GM23338 (cell line): ENCODE data around the gene ABCD1. TPM values are rescaled to one million over a fixed set of nuclear protein-coding genes. Genes with fewer than 3 reads are reported as not detected.
"Not testable (repeated sequence)": the region's sequence is repeated elsewhere in the genome, so short reads cannot be mapped to it uniquely, and the experiment has no call there.

Experiments
- ATAC-seq: fragments of 200-7000 bp; cut with Tn5 transposase; 3 replicates; pipeline ENCODE4 v1.9.1; 2020
- DNase-seq: peaks from one replicate; pipeline ENCODE4 v3.0.0-alpha.2; 2015; ENCODE audit warnings: low spot score
- H2AFZ ChIP-seq: fragments of 200-600 bp; sonication (generic); 2 replicates; pipeline ENCODE4 v1.8.0; 2016; ENCODE audit warnings: antibody characterized with exemption, mild to moderate bottlenecking, moderate library complexity
- H3F3A ChIP-seq: fragments of 200-600 bp; sonication (generic); replicated peaks from 2 replicates; pipeline ENCODE4 v1.8.0; 2017; ENCODE audit warnings: antibody characterized with exemption, mixed run types, low read depth
- H3K27ac ChIP-seq: fragments of 200-600 bp; sonication (generic); 2 replicates; pipeline ENCODE4 v1.6.1; 2016; ENCODE audit warnings: low read depth
- H3K27me3 ChIP-seq: fragments of 200-600 bp; sonication (generic); 2 replicates; pipeline ENCODE4 v1.8.0; 2016; ENCODE audit warnings: mild to moderate bottlenecking, mixed run types, moderate library complexity; ENCODE audit not compliant: insufficient read depth
- H3K36me3 ChIP-seq: fragments of 200-600 bp; sonication (generic); 2 replicates; pipeline ENCODE4 v1.8.0; 2016; ENCODE audit warnings: mild to moderate bottlenecking; ENCODE audit not compliant: insufficient read depth
- H3K4me1 ChIP-seq: fragments of 200-600 bp; sonication (generic); 2 replicates; pipeline ENCODE4 v1.8.0; 2016; ENCODE audit warnings: mild to moderate bottlenecking, moderate library complexity; ENCODE audit not compliant: insufficient read depth
- H3K4me2 ChIP-seq: fragments of 200-600 bp; sonication (generic); 2 replicates; pipeline ENCODE4 v1.7.1; 2017; ENCODE audit warnings: mixed run types
- H3K4me3 ChIP-seq: fragments of 200-600 bp; sonication (generic); 2 replicates; pipeline ENCODE4 v1.6.1; 2016; ENCODE audit warnings: mixed run types
- H3K79me2 ChIP-seq: fragments of 200-600 bp; sonication (generic); replicated peaks from 2 replicates; pipeline ENCODE4 v1.8.0; 2017; ENCODE audit warnings: mild to moderate bottlenecking; ENCODE audit not compliant: insufficient read depth
- H3K9me2 ChIP-seq: fragments of 200-600 bp; sonication (generic); 2 replicates; pipeline ENCODE4 v1.8.0; 2017; ENCODE audit not compliant: insufficient read depth
- H4K20me1 ChIP-seq: fragments of 200-600 bp; sonication (generic); replicated peaks from 2 replicates; pipeline ENCODE4 v1.8.0; 2017; ENCODE audit warnings: mild to moderate bottlenecking; ENCODE audit not compliant: insufficient read depth
- H3K27ac Mint-ChIP-seq: 2 replicates; pipeline ENCODE4 v1.8.0; 2020; ENCODE audit warnings: inconsistent platforms, mild to moderate bottlenecking, moderate library complexity, mixed read lengths
- H3K27me3 Mint-ChIP-seq: 3 replicates; pipeline ENCODE4 v1.8.0; 2022; ENCODE audit warnings: low read depth, mild to moderate bottlenecking, moderate library complexity, mixed read lengths, inconsistent platforms; ENCODE audit not compliant: insufficient read depth, poor library complexity
- H3K36me3 Mint-ChIP-seq: 3 replicates; pipeline ENCODE4 v1.8.0; 2021; ENCODE audit warnings: low read depth, mild to moderate bottlenecking, inconsistent platforms, moderate library complexity, mixed read lengths
- H3K4me1 Mint-ChIP-seq: 3 replicates; pipeline ENCODE4 v1.8.0; 2020; ENCODE audit warnings: mild to moderate bottlenecking, inconsistent platforms, mixed read lengths
- H3K4me3 Mint-ChIP-seq: 3 replicates; pipeline ENCODE4 v1.8.0; 2021; ENCODE audit warnings: moderate library complexity, mild to moderate bottlenecking, inconsistent platforms, mixed read lengths
- H3K9me3 Mint-ChIP-seq: 3 replicates; pipeline ENCODE4 v1.8.0; 2020; ENCODE audit warnings: moderate library complexity, mild to moderate bottlenecking, inconsistent platforms, mixed read lengths
- EZH2phosphoT487 ChIP-seq: fragments of 200-600 bp; sonication (generic); IDR thresholded peaks from one replicate; pipeline ENCODE4 v1.8.1; 2018; ENCODE audit warnings: antibody characterized with exemption; ENCODE audit not compliant: unreplicated experiment
- POLR2AphosphoS5 ChIP-seq: IDR thresholded peaks from 2 replicates; pipeline ENCODE4 v1.6.1; 2016; ENCODE audit warnings: antibody characterized with exemption, low read depth
- ZNF114 ChIP-seq: fragments of 250-450 bp; sonication (Bioruptor Pico); IDR thresholded peaks from 2 replicates; pipeline ENCODE4 v1.5.0; 2020; ENCODE audit warnings: mild to moderate bottlenecking, moderate library complexity
- ZNF331 ChIP-seq: fragments of 250-450 bp; sonication (Bioruptor Pico); IDR thresholded peaks from 2 replicates; pipeline ENCODE4 v1.5.0; 2020; ENCODE audit warnings: low read depth, mild to moderate bottlenecking, moderate library complexity
- polyA plus RNA-seq: library from polyadenylated mRNA; unstranded; fragments of >200 nt; fragmentation: Nextera tagmentation; extraction: Ambion mirVana; gene quantifications from 2 replicates; pipeline ENCODE4 v1.2.1, GENCODE V29; 2016
- total RNA-seq: library from RNA; depleted of rRNA; stranded (reverse); fragments of >200 nt; shearing (Covaris generic); gene quantifications from 2 replicates; pipeline ENCODE4 v1.2.3, GENCODE V29; 2014
- TF ChIP-seq, protein P1 (sequence below), 2 experiments: fragments of 200-600 bp in 1 of 2; sonication (generic) in 1 of 2; conservative IDR thresholded peaks; 2 replicates each; pipeline versions ENCODE4 v1.5.1 to v1.6.1; 2016 to 2017; ENCODE audit warnings: antibody characterized with exemption in 2 of 2, low read depth in 2 of 2, mild to moderate bottlenecking in 2 of 2, moderate library complexity in 1 of 2
- TF ChIP-seq, protein P2 (sequence below): IDR thresholded peaks from 2 replicates; pipeline ENCODE4 v1.6.1; 2016; ENCODE audit warnings: antibody characterized with exemption
- TF ChIP-seq, protein P3 (sequence below): IDR thresholded peaks from one replicate; pipeline ENCODE4 v1.6.1; 2018; ENCODE audit warnings: antibody characterized with exemption; ENCODE audit not compliant: unreplicated experiment

ABCD1 gene
- total and polyA plus RNA-seq, 2 experiments from 2014 or later = 2.4 to 8.9 TPM

DNA sequence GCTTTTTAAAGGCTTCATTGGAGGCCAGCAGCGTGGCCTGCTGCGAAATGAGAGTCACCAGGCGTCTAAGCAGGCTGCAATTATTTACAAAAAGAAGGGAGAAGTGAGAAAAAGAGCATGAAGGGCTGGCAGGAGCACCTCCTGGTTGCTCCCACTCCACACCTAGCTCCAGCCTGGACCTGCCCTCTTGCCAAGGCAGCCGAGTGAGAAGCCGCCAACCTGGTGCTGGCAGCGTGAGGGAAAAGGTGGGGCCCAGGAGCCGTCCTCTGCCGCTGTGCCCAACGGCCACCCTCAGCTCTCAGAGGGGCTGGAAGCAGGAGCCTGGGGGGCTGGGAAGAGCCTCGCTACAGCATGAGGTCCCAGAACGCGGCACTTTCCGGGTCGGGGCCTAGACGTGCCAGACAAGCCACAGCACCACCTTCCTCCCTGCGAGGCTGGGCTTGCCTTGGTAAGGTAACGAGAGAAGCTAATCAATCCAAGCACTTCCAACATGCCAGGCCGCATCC, 20.6 kb upstream of the ABCD1 start:
- Mint-ChIP-seq H3K9me3 (no peaks in the 10 kb centered on the region; the same call in 2 of the 3 replicates), H3K27me3 (peaks cover 2% of the 10 kb centered on the region), H3K4me3 (no peak overlapping the region), H3K27ac (no peak overlapping the region), H3K36me3 (peaks cover 21% of the 10 kb centered on the region), H3K4me1 (peaks cover 9% of the 10 kb centered on the region)
- no peak overlapping the region for H3K4me3 ChIP-seq
- H3K27me3 ChIP-seq = no peaks in the 10 kb centered on the region
- H3K4me1 ChIP-seq = no peaks in the 10 kb centered on the region
- TF ChIP-seq, protein P1, sequence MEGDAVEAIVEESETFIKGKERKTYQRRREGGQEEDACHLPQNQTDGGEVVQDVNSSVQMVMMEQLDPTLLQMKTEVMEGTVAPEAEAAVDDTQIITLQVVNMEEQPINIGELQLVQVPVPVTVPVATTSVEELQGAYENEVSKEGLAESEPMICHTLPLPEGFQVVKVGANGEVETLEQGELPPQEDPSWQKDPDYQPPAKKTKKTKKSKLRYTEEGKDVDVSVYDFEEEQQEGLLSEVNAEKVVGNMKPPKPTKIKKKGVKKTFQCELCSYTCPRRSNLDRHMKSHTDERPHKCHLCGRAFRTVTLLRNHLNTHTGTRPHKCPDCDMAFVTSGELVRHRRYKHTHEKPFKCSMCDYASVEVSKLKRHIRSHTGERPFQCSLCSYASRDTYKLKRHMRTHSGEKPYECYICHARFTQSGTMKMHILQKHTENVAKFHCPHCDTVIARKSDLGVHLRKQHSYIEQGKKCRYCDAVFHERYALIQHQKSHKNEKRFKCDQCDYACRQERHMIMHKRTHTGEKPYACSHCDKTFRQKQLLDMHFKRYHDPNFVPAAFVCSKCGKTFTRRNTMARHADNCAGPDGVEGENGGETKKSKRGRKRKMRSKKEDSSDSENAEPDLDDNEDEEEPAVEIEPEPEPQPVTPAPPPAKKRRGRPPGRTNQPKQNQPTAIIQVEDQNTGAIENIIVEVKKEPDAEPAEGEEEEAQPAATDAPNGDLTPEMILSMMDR (conservative IDR thresholded peaks at IDR 0.05; ENCODE audit: low read depth in 2 of 2) = no peak
- TF ChIP-seq ZNF114 (CRISPR knock-in tag) (no peak), ZNF331 (CRISPR knock-in tag) (no peak), EZH2phosphoT487 (no peak), POLR2AphosphoS5 (no peak)
- TF ChIP-seq, protein P2, sequence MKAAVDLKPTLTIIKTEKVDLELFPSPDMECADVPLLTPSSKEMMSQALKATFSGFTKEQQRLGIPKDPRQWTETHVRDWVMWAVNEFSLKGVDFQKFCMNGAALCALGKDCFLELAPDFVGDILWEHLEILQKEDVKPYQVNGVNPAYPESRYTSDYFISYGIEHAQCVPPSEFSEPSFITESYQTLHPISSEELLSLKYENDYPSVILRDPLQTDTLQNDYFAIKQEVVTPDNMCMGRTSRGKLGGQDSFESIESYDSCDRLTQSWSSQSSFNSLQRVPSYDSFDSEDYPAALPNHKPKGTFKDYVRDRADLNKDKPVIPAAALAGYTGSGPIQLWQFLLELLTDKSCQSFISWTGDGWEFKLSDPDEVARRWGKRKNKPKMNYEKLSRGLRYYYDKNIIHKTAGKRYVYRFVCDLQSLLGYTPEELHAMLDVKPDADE = no peak
- TF ChIP-seq, protein P3, sequence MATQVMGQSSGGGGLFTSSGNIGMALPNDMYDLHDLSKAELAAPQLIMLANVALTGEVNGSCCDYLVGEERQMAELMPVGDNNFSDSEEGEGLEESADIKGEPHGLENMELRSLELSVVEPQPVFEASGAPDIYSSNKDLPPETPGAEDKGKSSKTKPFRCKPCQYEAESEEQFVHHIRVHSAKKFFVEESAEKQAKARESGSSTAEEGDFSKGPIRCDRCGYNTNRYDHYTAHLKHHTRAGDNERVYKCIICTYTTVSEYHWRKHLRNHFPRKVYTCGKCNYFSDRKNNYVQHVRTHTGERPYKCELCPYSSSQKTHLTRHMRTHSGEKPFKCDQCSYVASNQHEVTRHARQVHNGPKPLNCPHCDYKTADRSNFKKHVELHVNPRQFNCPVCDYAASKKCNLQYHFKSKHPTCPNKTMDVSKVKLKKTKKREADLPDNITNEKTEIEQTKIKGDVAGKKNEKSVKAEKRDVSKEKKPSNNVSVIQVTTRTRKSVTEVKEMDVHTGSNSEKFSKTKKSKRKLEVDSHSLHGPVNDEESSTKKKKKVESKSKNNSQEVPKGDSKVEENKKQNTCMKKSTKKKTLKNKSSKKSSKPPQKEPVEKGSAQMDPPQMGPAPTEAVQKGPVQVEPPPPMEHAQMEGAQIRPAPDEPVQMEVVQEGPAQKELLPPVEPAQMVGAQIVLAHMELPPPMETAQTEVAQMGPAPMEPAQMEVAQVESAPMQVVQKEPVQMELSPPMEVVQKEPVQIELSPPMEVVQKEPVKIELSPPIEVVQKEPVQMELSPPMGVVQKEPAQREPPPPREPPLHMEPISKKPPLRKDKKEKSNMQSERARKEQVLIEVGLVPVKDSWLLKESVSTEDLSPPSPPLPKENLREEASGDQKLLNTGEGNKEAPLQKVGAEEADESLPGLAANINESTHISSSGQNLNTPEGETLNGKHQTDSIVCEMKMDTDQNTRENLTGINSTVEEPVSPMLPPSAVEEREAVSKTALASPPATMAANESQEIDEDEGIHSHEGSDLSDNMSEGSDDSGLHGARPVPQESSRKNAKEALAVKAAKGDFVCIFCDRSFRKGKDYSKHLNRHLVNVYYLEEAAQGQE = no peak
- DNase-seq (no peak), ATAC-seq (no peak)
- H4K20me1 ChIP-seq = no peaks in the 10 kb centered on the region
- no peak overlapping the region for H3K27ac ChIP-seq
- H3F3A ChIP-seq = no peaks in the 10 kb centered on the region
- H3K36me3 ChIP-seq = no peaks in the 10 kb centered on the region
- no peaks in the 10 kb centered on the region for H3K9me2 ChIP-seq
- H3K79me2 ChIP-seq = no peaks in the 10 kb centered on the region
- no peak overlapping the region for H3K4me2 ChIP-seq
- H2AFZ ChIP-seq = no peak overlapping the region

DNA sequence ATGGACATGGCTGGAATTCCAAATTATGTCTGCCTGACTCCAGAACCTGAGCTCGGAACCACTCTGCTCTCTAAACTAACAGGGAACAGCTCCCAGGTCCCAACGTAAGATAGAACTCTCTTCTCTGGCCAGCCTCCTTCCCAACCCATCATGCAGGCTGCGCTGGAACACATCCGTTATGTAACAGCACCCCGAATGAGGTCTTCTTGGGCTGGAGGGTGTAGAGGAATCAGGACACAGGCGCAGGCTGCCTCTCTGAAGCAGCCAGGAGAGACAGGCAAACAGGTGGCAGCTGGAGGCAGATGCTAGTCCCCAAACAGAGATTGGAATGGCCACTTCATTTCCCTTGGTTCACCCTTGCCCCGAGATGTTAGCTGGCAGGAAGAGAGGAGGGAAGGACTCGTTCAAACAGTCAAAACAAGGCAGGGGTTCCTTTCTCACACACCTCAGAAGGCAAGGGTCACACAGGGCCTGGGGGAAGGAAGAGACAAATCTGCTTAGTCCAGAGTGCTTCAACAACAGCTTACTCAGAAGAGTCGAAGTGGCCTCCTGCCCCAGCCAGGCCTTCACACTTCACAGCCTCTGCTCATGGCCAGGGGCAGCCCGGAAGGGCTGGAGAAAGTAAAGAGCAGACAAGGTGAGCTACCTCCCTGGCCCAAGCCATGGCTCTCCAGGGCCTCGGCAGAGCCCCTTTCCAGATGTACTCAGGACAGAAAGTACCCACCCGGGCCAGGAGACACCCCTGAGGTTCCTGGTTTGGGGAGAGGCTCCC, 19.8 kb upstream of the ABCD1 start:
- not testable (repeated sequence) for H3K9me3 Mint-ChIP-seq, H3K27me3 ChIP-seq, H3K27me3 Mint-ChIP-seq, H2AFZ ChIP-seq, H4K20me1 ChIP-seq, H3K27ac ChIP-seq, H3F3A ChIP-seq, H3K4me1 Mint-ChIP-seq, H3K36me3 ChIP-seq, H3K4me3 Mint-ChIP-seq, H3K27ac Mint-ChIP-seq, ATAC-seq, H3K9me2 ChIP-seq, H3K4me3 ChIP-seq, H3K79me2 ChIP-seq, H3K4me1 ChIP-seq, H3K4me2 ChIP-seq, DNase-seq
- peaks cover 21% of the 10 kb centered on the region for H3K36me3 Mint-ChIP-seq
